Vagina (tissue), 2 donors: ENCODE results near the gene ALG9. TPM values are rescaled to one million over a fixed set of nuclear protein-coding genes. Genes with fewer than 3 reads are reported as not detected.

ENCODE experiments used
- DNase-seq, 2 donors: peaks; one replicate each; pipeline ENCODE4 v3.0.0-alpha.2; 2017; ENCODE audit errors: extremely low spot score in 2 of 2
- H3K27ac ChIP-seq: fragments of 200-600 bp; sonication (generic); one replicate; pipeline ENCODE4 v1.5.1; 2019
- H3K27me3 ChIP-seq: fragments of 200-600 bp; sonication (generic); one replicate; pipeline ENCODE4 v1.5.1; 2019
- H3K36me3 ChIP-seq, 2 donors: fragments of 200-600 bp; sonication (generic); one replicate each; pipeline ENCODE4 v1.5.1; 2017 to 2019
- H3K4me1 ChIP-seq: fragments of 200-600 bp; sonication (generic); one replicate; pipeline ENCODE4 v1.5.1; 2019
- H3K4me3 ChIP-seq, 2 donors: fragments of 200-600 bp; sonication (generic); 1 replicate in 1 of 2; 2 replicates in 1 of 2; pipeline ENCODE4 v1.5.1; 2016 to 2019
- H3K9me3 ChIP-seq: fragments of 200-600 bp; sonication (generic); one replicate; pipeline ENCODE4 v1.5.1; 2019
- POLR2A ChIP-seq, 2 donors: fragments of 450-650 bp; IDR thresholded peaks; one replicate each; pipeline ENCODE4 v1.6.1; 2017; ENCODE audit warnings: antibody characterized with exemption in 2 of 2, mild to moderate bottlenecking in 2 of 2, moderate library complexity in 2 of 2
- POLR2AphosphoS5 ChIP-seq, 2 donors: sonication (generic); formaldehyde crosslinking; IDR thresholded peaks; one replicate each; pipeline ENCODE4 v1.9.0; 2017; ENCODE audit warnings: antibody characterized with exemption in 2 of 2, mild to moderate bottlenecking in 2 of 2, low read depth in 1 of 2; ENCODE audit not compliant: insufficient read depth in 1 of 2
- intact Hi-C: fragments of 100-400 bp; cut with DNase I; formaldehyde crosslinking; loops from one replicate; pipeline ENCODE4 v1.15.1; 2023
- total RNA-seq: library from RNA; depleted of rRNA; stranded (reverse); fragments of >200 nt; gene quantifications from one replicate; pipeline ENCODE4 v1.2.3, GENCODE V29; 2016
- TF ChIP-seq, protein P1 (sequence below), 3 experiments: fragments of 450-650 bp in 2 of 3; fragments of 200-600 bp in 1 of 3; sonication (generic) in 1 of 3; IDR thresholded peaks; one replicate each; pipeline ENCODE4 v1.5.1; 2017 to 2019; ENCODE audit warnings: antibody characterized with exemption in 3 of 3, mild to moderate bottlenecking in 2 of 3, moderate library complexity in 2 of 3

ALG9 gene
- total RNA-seq, 1 donor from 2014 or later: 31.7 TPM

GRCh38 chr11:111829185-111829968 lies 42.0 kb downstream of the ALG9 start:
- H3K9me3 ChIP-seq: no peaks in the 10 kb centered on the region
- no peak overlapping the region for H3K27ac ChIP-seq
- H3K27me3 ChIP-seq: no peaks in the 10 kb centered on the region
- no peak for DNase-seq
- intact Hi-C loops: no loop called here
- TF ChIP-seq, protein P1, sequence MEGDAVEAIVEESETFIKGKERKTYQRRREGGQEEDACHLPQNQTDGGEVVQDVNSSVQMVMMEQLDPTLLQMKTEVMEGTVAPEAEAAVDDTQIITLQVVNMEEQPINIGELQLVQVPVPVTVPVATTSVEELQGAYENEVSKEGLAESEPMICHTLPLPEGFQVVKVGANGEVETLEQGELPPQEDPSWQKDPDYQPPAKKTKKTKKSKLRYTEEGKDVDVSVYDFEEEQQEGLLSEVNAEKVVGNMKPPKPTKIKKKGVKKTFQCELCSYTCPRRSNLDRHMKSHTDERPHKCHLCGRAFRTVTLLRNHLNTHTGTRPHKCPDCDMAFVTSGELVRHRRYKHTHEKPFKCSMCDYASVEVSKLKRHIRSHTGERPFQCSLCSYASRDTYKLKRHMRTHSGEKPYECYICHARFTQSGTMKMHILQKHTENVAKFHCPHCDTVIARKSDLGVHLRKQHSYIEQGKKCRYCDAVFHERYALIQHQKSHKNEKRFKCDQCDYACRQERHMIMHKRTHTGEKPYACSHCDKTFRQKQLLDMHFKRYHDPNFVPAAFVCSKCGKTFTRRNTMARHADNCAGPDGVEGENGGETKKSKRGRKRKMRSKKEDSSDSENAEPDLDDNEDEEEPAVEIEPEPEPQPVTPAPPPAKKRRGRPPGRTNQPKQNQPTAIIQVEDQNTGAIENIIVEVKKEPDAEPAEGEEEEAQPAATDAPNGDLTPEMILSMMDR (IDR thresholded peaks at IDR 0.05): no peak
- TF ChIP-seq POLR2A (IDR thresholded peaks at IDR 0.05) (no peak), POLR2AphosphoS5 (IDR thresholded peaks at IDR 0.05; ENCODE audit: insufficient read depth in 1 of 2, low read depth in 1 of 2) (no peak)
- H3K4me3 ChIP-seq: no peak overlapping the region
- H3K4me1 ChIP-seq: no peaks in the 10 kb centered on the region
- H3K36me3 ChIP-seq: peaks cover 0 to 11% of the 10 kb centered on the region in 2 donors

DNA sequence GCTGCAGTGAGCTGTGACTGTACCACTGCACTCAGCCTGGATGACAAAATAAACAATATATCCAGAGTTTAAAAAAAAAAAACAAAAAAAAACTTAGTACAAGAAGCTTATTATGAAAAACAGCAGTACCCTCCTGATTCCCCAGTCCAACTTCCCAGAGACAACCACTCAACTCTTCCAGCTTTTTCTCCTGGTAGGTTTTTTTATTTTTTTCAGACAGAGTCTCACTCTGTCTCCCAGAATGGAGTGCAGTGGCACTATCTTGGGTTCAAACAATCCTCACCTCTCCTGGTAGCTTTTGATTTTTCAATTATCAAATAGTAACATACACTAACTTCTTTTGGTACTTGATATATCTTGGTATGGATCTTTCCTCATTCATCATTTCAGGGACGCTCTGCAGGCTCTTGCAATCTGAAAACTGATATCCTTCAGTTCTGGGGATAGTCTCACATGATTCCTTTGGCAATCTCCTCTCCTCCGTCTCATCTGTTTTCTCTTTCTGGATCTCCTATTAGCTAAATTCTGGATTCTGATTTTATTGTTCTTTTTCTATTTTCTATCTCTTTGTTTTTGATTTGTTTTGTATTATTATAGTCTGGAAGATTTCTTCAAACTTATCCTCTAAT lies 44.9 kb downstream of the ALG9 start:
- no peak for DNase-seq
- H3K4me3 ChIP-seq: no peak overlapping the region
- H3K36me3 ChIP-seq: peaks cover 0 to 6% of the 10 kb centered on the region in 2 donors
- H3K9me3 ChIP-seq: no peaks in the 10 kb centered on the region
- no peaks in the 10 kb centered on the region for H3K27me3 ChIP-seq
- no peak overlapping the region for H3K27ac ChIP-seq
- no peak for TF ChIP-seq POLR2AphosphoS5 (IDR thresholded peaks at IDR 0.05; ENCODE audit: insufficient read depth in 1 of 2, low read depth in 1 of 2)
- TF ChIP-seq POLR2A (IDR thresholded peaks at IDR 0.05): no peak
- TF ChIP-seq, protein P1 (IDR thresholded peaks at IDR 0.05): no peak
- H3K4me1 ChIP-seq: no peaks in the 10 kb centered on the region
- intact Hi-C loops: no loop called here

DNA sequence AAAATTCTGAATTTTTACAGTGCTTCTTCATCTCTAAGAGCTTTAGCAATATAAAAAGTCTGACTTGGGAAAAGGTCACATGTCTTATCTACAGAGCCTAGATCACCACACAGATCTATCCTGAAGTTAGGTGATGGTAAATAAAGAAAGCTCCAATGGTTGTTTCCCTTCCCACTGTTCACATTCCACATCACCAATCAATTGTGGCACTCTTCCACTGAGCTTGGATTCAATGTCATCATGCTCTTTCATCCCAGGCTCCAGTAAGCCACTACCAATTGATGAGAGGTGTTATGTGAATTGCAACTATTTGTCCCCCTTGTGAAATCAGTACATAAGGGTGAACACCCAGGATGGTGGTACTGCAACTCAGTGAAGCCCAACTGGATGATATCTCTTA lies 47.8 kb downstream of the ALG9 start:
- no peak overlapping the region for H3K27ac ChIP-seq
- TF ChIP-seq POLR2A (IDR thresholded peaks at IDR 0.05) (no peak), POLR2AphosphoS5 (IDR thresholded peaks at IDR 0.05; ENCODE audit: insufficient read depth in 1 of 2, low read depth in 1 of 2) (no peak)
- TF ChIP-seq, protein P1 (IDR thresholded peaks at IDR 0.05): no peak
- no peaks in the 10 kb centered on the region for H3K36me3 ChIP-seq
- peaks cover 19% of the 10 kb centered on the region for H3K4me1 ChIP-seq
- H3K4me3 ChIP-seq: no peak overlapping the region
- H3K27me3 ChIP-seq: no peaks in the 10 kb centered on the region
- DNase-seq: no peak
- intact Hi-C loops: no loop called here
- no peaks in the 10 kb centered on the region for H3K9me3 ChIP-seq

DNA sequence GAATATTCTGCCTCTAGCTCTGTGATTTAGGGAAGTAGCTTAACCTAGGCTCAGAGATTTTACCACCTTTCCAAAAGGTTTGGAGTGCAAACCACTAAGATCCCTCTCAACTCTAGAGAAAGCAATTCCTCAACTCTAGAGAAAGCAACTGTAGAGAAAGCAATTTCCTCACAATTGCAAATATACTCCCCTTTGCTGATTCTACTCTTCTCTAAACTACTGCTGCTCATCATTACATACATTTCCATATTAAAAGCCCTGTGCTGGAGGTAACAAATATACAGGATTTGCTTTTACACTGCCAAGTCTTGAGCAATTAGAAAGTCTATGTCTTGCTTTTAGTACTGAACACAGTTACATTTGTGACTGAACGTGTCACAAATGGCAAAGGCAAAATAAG lies 48.2 kb downstream of the ALG9 start:
- no peak overlapping the region for H3K4me3 ChIP-seq
- H3K27ac ChIP-seq: no peak overlapping the region
- H3K9me3 ChIP-seq: no peaks in the 10 kb centered on the region
- intact Hi-C loops: no loop called here
- TF ChIP-seq POLR2A (IDR thresholded peaks at IDR 0.05): no peak
- TF ChIP-seq, protein P1 (IDR thresholded peaks at IDR 0.05): no peak
- TF ChIP-seq POLR2AphosphoS5 (IDR thresholded peaks at IDR 0.05; ENCODE audit: insufficient read depth in 1 of 2, low read depth in 1 of 2): no peak
- no peaks in the 10 kb centered on the region for H3K27me3 ChIP-seq
- no peak for DNase-seq
- peaks cover 19% of the 10 kb centered on the region for H3K4me1 ChIP-seq
- no peaks in the 10 kb centered on the region for H3K36me3 ChIP-seq

- peak overlapping the region; percentile 72 for H3K27ac ChIP-seq
- H3K4me1 ChIP-seq: peaks cover 19% of the 10 kb centered on the region
- TF ChIP-seq POLR2A (IDR thresholded peaks at IDR 0.05) (no peak), POLR2AphosphoS5 (IDR thresholded peaks at IDR 0.05; ENCODE audit: insufficient read depth in 1 of 2, low read depth in 1 of 2) (no peak)
- TF ChIP-seq, protein P1 (IDR thresholded peaks at IDR 0.05): no peak
- no peaks in the 10 kb centered on the region for H3K27me3 ChIP-seq
- H3K36me3 ChIP-seq: no peaks in the 10 kb centered on the region
- intact Hi-C loops: no loop called here
- no peaks in the 10 kb centered on the region for H3K9me3 ChIP-seq
- DNase-seq: no peak
- no peak overlapping the region for H3K4me3 ChIP-seq
These were observed 51.5 kb downstream of the ALG9 start for GRCh38 chr11:111819829-111820237.
